Muscle of leg (tissue), 11 donors: ENCODE results near the gene GRAMD1B. TPM values are rescaled to one million over a fixed set of nuclear protein-coding genes. Genes with fewer than 3 reads are reported as not detected.
"Not testable (repeated sequence)": the region's sequence is repeated elsewhere in the genome, so short reads cannot be mapped to it uniquely, and the experiment has no call there.

ENCODE experiments used
- DNase-seq: peaks from one replicate; pipeline ENCODE4 v3.0.0; 2013
- H3K27ac ChIP-seq: one replicate; pipeline ENCODE4 v1.5.1; 2013; ENCODE audit warnings: mild to moderate bottlenecking, low read length, control low read depth
- H3K27me3 ChIP-seq: one replicate; pipeline ENCODE4 v1.6.1; 2013; ENCODE audit warnings: low read length; ENCODE audit not compliant: control insufficient read depth, insufficient read depth
- H3K36me3 ChIP-seq: one replicate; pipeline ENCODE4 v1.6.1; 2013; ENCODE audit warnings: low read length; ENCODE audit not compliant: control insufficient read depth, insufficient read depth
- H3K4me1 ChIP-seq: one replicate; pipeline ENCODE4 v1.6.1; 2013; ENCODE audit warnings: low read length; ENCODE audit not compliant: control insufficient read depth, insufficient read depth
- H3K4me3 ChIP-seq: one replicate; pipeline ENCODE4 v1.5.1; 2013; ENCODE audit warnings: low read length, control low read depth
- H3K9me3 ChIP-seq: replicated peaks from 2 replicates; pipeline ENCODE4 v1.6.1; 2013; ENCODE audit warnings: low read depth, low read length; ENCODE audit not compliant: control insufficient read depth
- WGBS: methylation state at CpG from one replicate; pipeline ENCODE4 v1.1.5; 2013; ENCODE audit warnings: missing lambda C conversion rate; ENCODE audit not compliant: insufficient coverage; 5-methylcytosine and 5-hydroxymethylcytosine counted together
- polyA plus RNA-seq, 8 donors: library from polyadenylated mRNA; unstranded; fragments of 120-200 nt; gene quantifications; one replicate each; pipeline versions ENCODE4 v1.2.1 to v1.2.3, GENCODE V29; 2013; ENCODE audit warnings: inconsistent platforms in 1 of 8, low replicate concordance in 1 of 8; ENCODE audit not compliant: insufficient read length in 8 of 8, insufficient read depth in 1 of 8
- total RNA-seq: library from RNA; stranded (reverse); fragments of 120-200 nt; gene quantifications from one replicate; pipeline ENCODE4 v1.2.4, GENCODE V29; 2013

Gene GRAMD1B
- total and polyA plus RNA-seq, 9 donors, result 6.9 to 10.9 (median 8.7) TPM

DNA sequence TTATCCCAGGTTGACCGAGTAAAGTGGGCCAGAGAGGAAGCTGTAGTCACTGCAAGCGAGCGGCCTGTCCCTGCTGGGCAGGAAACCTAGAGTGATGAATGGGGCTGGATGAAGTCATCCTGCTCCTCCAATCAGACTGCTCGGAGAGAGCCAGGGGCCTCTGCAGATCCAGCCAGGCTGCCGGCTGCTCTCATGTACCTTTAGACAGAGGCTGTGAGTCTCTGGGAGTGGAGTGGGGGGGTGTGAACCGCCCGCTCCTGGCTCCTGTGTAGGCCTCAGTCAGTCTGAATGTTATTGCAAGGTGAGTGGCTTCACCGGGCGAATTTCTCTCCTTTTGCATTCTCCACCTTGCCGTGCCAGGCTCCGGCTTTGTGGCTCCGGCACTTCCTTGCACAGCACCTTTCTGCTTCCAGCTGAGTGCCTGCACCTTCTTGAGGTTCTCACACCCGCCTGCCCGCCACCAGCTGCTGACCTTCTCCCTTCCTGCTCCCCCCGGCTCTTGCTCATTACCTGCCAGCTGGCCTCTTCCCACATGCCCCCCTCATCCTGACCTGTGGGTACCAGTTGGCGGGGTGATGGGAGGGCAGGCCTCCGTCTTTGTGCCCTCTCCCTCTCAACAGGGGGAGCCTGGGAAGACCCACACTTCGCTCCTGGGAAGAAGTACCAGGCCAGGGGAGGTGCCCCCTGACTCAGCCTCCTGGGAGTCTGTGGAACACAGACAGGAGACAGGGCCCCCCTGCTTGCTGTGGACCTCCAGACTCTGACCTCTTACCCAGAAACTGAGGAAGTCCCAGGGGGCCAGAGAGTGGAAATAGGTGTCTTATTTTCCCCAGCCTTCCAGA lies 79.9 kb downstream of the GRAMD1B start:
- Histone ChIP-seq H3K4me3 (no peak overlapping the region), H3K9me3 (no peaks in the 10 kb centered on the region), H3K36me3 (no peaks in the 10 kb centered on the region), H3K27me3 (no peaks in the 10 kb centered on the region), H3K4me1 (peaks cover 2% of the 10 kb centered on the region), H3K27ac (no peak overlapping the region)
- 55% methylated on average over 7 of the region's 18 CpGs for WGBS
- DNase-seq, result peak; percentile 45

DNA sequence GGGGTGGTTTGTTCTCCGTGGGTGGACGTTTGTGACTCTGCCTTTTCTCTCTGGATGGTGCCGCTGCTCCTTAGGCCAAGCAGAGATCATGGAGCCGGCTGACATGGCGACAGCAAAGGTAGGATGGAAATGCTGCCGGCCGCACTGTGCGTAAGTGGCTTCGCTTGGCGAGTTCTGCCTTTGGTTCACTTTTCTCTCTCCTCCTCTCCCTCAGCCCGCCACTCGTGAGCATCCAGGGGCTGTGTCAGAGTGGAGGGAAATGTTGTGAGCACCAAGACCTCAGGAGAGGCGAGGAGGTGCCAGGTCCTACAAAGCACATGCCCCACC lies 80.5 kb downstream of the GRAMD1B start:
- H3K4me3 ChIP-seq, result no peak overlapping the region
- no peak for DNase-seq
- no CpG with 5 or more reads among the region's 13 CpGs for WGBS

DNA sequence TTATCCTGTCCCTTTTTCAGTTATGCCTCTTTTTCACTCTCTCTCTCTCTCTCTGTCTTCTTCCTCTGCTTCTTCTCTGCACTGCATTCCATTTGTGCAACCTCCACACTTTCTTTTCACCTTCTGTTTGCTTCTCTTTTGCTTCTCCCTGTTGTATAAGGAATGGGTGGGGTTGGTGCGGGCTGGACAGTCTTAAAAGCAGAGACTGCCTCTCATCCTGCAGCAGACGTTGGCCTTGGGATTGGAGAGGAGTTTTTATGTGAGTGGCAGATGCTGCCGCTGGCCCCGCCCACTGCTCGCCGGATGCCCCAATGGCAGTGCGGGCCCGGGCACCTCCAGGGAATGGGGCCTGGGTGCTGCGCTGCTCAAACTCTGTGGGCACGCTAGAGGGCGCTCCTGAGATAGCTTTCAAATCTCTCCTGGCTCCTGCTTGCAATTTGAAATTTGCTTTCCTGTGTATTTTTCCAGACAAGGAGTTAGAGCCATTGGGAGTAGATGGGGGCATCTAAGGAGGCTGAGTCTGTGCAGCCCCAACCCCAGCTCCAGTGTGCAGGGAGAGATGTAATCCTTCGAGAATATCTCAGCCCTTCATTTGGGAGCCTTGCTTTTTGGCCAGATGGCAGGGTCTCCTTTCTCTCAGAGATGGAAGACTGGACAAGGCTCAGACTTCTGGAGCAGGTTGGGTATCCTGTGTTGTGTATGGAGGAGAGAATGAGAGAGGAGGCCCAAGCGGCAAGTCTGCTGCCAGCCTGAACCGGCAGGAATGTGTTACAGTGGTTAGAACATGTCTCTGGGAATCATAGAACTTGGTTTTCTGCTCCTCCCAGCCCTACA lies 81.2 kb downstream of the GRAMD1B start:
- WGBS, result 14% methylated on average over 12 of the region's 14 CpGs
- H3K9me3 ChIP-seq, result no peaks in the 10 kb centered on the region
- no peaks in the 10 kb centered on the region for H3K27me3 ChIP-seq
- H3K36me3 ChIP-seq, result no peaks in the 10 kb centered on the region
- peaks cover 2% of the 10 kb centered on the region for H3K4me1 ChIP-seq
- H3K4me3 ChIP-seq, result no peak overlapping the region
- DNase-seq, result peak; percentile 86
- no peak overlapping the region for H3K27ac ChIP-seq

More for the DNA sequence above, 80.5 kb downstream of the GRAMD1B start:
- Histone ChIP-seq H3K9me3 (no peaks in the 10 kb centered on the region), H3K27me3 (no peaks in the 10 kb centered on the region), H3K4me1 (peaks cover 2% of the 10 kb centered on the region), H3K27ac (no peak overlapping the region), H3K36me3 (no peaks in the 10 kb centered on the region)

DNA sequence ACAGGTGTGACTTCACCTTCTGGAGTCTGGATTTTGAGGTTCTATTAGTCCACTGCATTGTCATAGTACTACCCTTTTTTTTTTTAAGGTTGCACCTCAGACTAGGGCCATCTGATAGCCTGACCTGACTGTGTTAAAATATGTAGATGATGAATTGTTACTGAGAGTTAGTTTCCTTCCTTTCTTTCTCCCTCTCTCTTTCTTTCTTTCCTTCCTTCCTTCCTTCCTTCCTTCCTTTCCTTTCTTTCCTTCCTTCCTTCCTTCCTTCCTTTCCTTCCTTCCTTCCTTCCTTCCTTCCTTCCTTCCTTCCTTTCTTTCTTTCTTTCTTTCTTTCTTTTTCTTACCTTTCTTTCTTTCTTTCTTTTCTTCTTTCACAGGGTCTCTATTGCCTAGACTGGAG lies 83.2 kb downstream of the GRAMD1B start:
- H3K4me3 ChIP-seq, H3K27me3 ChIP-seq, DNase-seq, H3K4me1 ChIP-seq, H3K27ac ChIP-seq, H3K9me3 ChIP-seq, H3K36me3 ChIP-seq: not testable (repeated sequence)

DNA sequence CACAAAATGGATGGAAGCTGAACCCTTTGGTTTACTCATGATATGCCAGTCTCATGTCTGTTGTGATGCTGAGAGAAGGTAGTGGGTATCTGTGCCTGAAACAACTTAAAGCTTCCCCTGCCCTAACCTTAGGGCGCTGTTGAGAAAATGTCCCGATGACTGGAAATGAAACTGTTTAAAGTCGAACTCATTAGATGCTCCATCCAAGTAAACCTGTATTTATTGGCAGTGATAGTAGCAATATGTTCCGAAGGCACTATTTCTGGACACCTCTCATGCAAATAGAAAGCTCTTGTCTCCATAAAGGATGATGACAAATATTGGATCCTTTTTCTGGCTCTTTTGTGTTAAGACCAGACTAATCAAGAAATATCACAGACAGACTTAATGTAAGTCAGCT lies 86.2 kb downstream of the GRAMD1B start:
- no peak for DNase-seq
- H3K4me3 ChIP-seq, result no peak overlapping the region
- no peaks in the 10 kb centered on the region for H3K36me3 ChIP-seq
- no peak overlapping the region for H3K27ac ChIP-seq
- peaks cover 7% of the 10 kb centered on the region for H3K4me1 ChIP-seq
- H3K9me3 ChIP-seq, result no peaks in the 10 kb centered on the region
- no CpG with 5 or more reads among the region's 4 CpGs for WGBS
- no peaks in the 10 kb centered on the region for H3K27me3 ChIP-seq

DNA sequence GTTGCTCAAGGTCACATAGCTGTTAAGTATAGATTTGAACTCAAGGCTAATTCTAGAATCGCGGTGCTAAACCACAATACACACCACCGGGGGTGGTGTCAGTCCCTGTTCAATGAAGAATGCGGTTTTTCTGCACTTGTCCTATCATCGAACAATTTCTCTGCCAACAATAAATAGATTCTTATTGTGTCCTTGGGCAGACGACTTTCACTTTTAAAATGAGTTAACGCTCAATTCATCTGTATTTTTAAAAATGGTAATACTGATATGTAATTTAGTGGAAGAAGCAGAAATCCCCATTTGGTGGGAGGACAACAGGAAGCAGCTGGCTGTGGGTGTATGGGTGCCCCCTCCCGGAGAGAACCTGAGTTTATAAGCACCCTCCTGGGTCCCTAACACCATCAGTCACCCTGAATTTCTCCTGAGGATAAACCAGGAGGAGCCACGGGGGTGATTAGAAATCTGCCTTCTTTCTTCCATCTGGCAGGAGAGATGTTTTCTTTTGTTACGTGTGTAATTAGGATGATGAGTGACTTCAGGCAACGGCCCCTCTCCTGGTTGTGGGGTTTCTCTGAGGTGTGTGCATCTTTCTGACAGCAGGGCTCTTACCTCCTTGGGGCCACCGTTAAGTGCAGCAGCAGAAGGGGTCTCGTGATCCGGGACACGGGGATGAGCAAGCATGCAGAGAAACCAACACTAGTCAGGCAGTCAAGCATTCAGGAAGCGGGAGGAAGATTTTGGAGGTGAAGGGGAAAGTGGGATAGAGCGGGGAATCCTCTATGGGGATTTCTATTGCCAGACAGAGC lies 87.7 kb downstream of the GRAMD1B start:
- no peaks in the 10 kb centered on the region for H3K27me3 ChIP-seq
- no peaks in the 10 kb centered on the region for H3K9me3 ChIP-seq
- H3K4me1 ChIP-seq, result peaks cover 5% of the 10 kb centered on the region
- H3K27ac ChIP-seq, result no peak overlapping the region
- DNase-seq, result no peak
- H3K4me3 ChIP-seq, result no peak overlapping the region
- H3K36me3 ChIP-seq, result no peaks in the 10 kb centered on the region
- WGBS, result 33% methylated on average over 2 of the region's 17 CpGs

DNA sequence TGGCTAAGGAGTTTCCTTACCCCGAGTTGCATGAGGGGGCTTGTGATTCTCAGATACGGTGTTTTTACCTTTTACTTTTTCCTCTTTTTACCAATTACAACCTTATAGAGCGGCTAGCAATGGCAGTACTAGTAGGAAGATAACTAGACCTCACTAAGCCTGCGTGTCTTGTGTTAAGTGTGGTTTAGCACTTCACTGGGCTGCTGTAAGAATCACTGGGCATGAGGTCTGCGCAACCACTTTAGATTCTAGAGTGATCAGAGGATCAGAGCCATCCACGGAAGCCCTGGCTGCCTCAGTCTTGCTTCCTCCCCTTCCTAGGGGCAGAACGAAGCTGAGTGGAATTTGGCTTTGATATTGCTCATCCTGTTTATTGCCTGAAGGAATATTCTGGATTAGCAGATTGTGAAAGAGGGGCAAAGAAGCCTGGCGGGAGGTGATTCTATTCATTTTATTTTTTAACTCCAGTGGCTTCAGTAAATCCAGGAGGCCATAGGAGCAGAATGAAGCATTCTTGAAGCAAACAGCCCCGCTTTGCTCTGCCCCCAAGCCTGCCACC lies 88.5 kb downstream of the GRAMD1B start:
- peaks cover 5% of the 10 kb centered on the region for H3K4me1 ChIP-seq
- H3K27ac ChIP-seq, result no peak overlapping the region
- no peaks in the 10 kb centered on the region for H3K9me3 ChIP-seq
- H3K4me3 ChIP-seq, result no peak overlapping the region
- no peaks in the 10 kb centered on the region for H3K27me3 ChIP-seq
- WGBS, result 83% methylated on average over 1 of the region's 9 CpGs
- no peaks in the 10 kb centered on the region for H3K36me3 ChIP-seq
- no peak for DNase-seq

DNA sequence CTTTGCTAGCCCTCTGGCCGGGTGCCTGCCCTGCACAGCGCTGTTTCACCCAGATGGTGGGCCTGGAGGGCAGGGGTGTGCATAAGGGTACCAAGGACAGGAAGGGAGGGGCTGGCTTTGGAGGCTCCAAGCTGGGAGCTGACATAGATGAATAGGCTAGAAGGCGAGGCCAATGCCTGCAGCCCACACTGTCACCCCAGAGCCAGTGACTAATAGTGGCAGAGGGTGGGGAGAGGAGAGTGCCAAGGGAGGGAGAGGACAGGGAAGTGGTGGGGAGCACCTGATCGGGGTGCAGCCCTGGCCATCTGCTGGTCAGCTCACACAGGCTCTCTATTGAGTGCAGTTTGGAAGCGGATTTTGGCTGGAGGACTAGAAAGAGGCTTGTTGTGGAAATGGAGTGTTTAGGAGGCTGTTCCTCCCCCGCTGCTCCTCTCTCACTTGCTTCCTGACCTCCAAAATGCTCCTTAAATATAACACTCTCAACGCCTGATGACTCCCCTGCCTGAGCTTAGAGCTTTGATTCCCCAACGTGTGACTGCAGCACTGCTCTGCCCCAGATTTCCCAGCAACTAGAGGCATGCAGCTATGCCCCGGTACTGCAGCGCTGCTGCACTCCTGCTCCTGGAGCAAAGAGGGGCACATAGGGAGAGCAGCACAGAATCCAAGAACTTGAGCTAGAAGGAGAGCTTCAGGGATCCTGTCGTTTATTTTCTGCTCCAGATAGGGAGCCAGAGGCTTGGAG lies 89.2 kb downstream of the GRAMD1B start:
- no peaks in the 10 kb centered on the region for H3K27me3 ChIP-seq
- H3K36me3 ChIP-seq, result no peaks in the 10 kb centered on the region
- no peak for DNase-seq
- no peaks in the 10 kb centered on the region for H3K9me3 ChIP-seq
- H3K4me1 ChIP-seq, result peaks cover 5% of the 10 kb centered on the region
- WGBS, result 37% methylated on average over 8 of the region's 11 CpGs
- no peak overlapping the region for H3K4me3 ChIP-seq
- H3K27ac ChIP-seq, result no peak overlapping the region

DNA sequence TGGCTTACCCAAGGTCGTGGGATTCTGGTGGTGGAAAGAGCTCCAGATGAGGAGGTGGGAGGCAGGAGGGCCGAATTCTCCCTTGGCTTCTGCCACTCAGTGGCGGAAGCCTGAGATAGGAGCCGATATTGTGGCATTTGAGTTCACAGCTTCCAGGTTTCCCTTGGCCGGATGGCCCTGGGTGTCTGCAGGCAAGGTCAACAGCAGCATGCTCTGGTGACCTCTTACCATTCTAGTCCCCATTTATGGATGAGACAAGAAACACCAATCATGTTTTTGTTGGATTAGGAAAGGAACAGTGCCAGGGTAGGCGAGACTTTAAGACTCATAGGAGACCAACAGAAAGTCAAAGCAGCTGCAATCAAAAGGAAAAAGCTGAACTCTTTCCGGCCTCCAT lies 89.7 kb downstream of the GRAMD1B start:
- H3K4me1 ChIP-seq, result peaks cover 5% of the 10 kb centered on the region
- H3K27ac ChIP-seq, result no peak overlapping the region
- WGBS, result 51% methylated on average over 4 of the region's 7 CpGs
- H3K4me3 ChIP-seq, result no peak overlapping the region
- no peaks in the 10 kb centered on the region for H3K27me3 ChIP-seq
- H3K9me3 ChIP-seq, result no peaks in the 10 kb centered on the region
- DNase-seq, result no peak
- H3K36me3 ChIP-seq, result no peaks in the 10 kb centered on the region
